ENCODE measurements around the gene RFC1. TPM values are rescaled to one million over a fixed set of nuclear protein-coding genes. Genes with fewer than 3 reads are reported as not detected.

RFC1 gene
- polyA plus RNA-seq, 2 donors: 5.2 to 13.3 TPM

DNA sequence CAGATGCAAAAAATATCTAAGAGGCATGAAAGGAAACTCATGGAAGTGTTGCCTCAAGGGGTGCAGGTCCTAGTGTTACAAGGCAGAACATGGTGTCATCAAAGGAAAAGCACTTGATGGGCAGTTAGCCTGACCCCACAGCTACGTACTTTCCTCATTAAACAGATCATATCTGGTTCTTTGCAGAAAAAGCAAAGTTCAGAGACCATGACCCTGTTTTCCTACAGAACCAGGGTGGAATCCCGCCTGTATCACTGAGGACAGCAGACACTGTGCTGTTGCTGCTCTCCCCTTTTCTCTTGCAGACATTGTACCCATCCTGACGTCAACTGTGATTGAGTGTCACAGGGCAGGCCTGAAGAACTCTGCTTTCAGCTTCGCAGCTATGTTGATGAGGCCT, 91.7 kb downstream of the RFC1 start:
- WGBS, 2 donors: 96 to 97% methylated on average over 4 of the region's 4 CpGs
- H3K36me3 ChIP-seq (ENCODE audit: control insufficient read depth in 2 of 2, insufficient read depth in 2 of 2, low read length in 1 of 2): peaks cover 4 to 18% of the 10 kb centered on the region in 2 donors

DNA sequence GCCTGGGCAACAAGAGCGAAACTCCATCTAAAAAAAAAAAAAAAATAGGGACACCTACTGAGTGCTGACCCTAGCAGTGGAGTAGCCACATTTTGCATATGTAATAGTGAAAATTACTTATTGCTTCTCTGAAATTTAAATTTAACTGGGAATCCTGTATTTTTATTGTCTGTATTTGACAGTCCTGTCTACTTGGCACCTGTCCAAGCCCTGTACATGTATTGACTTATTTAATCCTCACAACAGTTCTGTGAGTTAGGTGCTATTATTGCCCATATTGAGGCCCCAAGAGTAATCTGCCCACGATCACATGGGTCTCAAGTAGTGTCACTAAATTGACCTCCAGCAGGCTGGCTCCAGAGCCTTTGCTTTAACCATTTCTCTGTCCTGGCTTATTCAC, 102.3 kb downstream of the RFC1 start:
- 79 to 82% methylated on average over 2 of the region's 2 CpGs for WGBS, 2 donors
- no peaks in the 10 kb centered on the region for H3K36me3 ChIP-seq (ENCODE audit: control insufficient read depth in 2 of 2, insufficient read depth in 2 of 2, low read length in 1 of 2)
- no peak overlapping the region for H3K4me3 ChIP-seq (ENCODE audit: low read depth in 1 of 2, low read length in 2 of 2)

More for the DNA sequence above, 91.7 kb downstream of the RFC1 start:
- no peak overlapping the region for H3K27ac ChIP-seq (ENCODE audit: low read depth in 2 of 2, low read length in 1 of 2)
- H3K27me3 ChIP-seq (ENCODE audit: control insufficient read depth in 1 of 2, insufficient read depth in 2 of 2, low read length in 2 of 2): no peaks in the 10 kb centered on the region
- H3K4me3 ChIP-seq (ENCODE audit: low read depth in 1 of 2, low read length in 2 of 2): no peak overlapping the region
- H3K4me1 ChIP-seq (ENCODE audit: control insufficient read depth in 2 of 2, insufficient read depth in 2 of 2, low read length in 1 of 2): no peaks in the 10 kb centered on the region
- H3K9me3 ChIP-seq (ENCODE audit: control insufficient read depth in 2 of 2, insufficient read depth in 1 of 2, low read depth in 1 of 2, low read length in 1 of 2): no peaks in the 10 kb centered on the region

DNA sequence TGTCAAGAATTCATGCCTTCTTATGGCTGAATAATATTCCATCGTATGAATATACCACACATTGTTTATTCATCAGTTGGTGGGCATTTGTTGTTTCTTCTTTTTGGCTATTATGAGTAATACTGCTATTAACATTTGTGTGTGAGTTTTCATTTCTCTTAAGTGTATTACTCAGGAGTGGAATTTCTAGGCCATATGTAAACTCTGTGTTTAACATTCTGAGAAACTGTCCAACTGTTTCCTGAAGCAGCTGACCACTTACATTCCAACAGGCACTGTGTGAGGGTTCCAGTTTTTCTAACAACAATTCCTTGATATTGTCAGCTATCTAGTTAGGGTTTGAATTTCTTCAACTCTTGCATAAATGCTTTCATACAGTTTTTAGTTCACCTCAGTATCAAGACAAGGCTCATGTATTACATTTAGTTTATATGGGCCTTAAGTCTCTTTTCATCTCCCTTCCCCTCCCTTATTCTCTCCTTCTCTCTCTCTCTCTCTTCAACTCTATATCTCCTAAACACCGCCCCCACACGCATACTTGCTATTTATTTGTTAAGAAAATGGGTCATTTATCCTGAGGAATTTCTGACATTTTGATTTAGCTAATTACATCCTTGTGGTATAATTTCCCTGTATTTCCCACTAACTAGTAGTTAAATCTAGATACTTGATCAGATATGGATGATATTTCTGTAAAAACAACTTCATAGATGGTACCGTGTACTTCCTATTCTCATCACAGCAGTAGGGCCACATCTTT, 106.4 kb downstream of the RFC1 start:
- Histone ChIP-seq H3K27ac (ENCODE audit: low read depth in 2 of 2, low read length in 1 of 2) (no peak overlapping the region), H3K9me3 (ENCODE audit: control insufficient read depth in 2 of 2, insufficient read depth in 1 of 2, low read depth in 1 of 2, low read length in 1 of 2) (no peaks in the 10 kb centered on the region), H3K27me3 (ENCODE audit: control insufficient read depth in 1 of 2, insufficient read depth in 2 of 2, low read length in 2 of 2) (no peaks in the 10 kb centered on the region), H3K4me3 (ENCODE audit: low read depth in 1 of 2, low read length in 2 of 2) (no peak overlapping the region), H3K36me3 (ENCODE audit: control insufficient read depth in 2 of 2, insufficient read depth in 2 of 2, low read length in 1 of 2) (no peaks in the 10 kb centered on the region), H3K4me1 (ENCODE audit: control insufficient read depth in 2 of 2, insufficient read depth in 2 of 2, low read length in 1 of 2) (no peaks in the 10 kb centered on the region)
- 94 to 95% methylated on average over 4 of the region's 4 CpGs for WGBS, 2 donors

More for the DNA sequence above, 102.3 kb downstream of the RFC1 start:
- Histone ChIP-seq H3K27ac (ENCODE audit: low read depth in 2 of 2, low read length in 1 of 2) (no peak overlapping the region), H3K9me3 (ENCODE audit: control insufficient read depth in 2 of 2, insufficient read depth in 1 of 2, low read depth in 1 of 2, low read length in 1 of 2) (no peaks in the 10 kb centered on the region), H3K4me1 (ENCODE audit: control insufficient read depth in 2 of 2, insufficient read depth in 2 of 2, low read length in 1 of 2) (no peaks in the 10 kb centered on the region), H3K27me3 (ENCODE audit: control insufficient read depth in 1 of 2, insufficient read depth in 2 of 2, low read length in 2 of 2) (no peaks in the 10 kb centered on the region)

DNA sequence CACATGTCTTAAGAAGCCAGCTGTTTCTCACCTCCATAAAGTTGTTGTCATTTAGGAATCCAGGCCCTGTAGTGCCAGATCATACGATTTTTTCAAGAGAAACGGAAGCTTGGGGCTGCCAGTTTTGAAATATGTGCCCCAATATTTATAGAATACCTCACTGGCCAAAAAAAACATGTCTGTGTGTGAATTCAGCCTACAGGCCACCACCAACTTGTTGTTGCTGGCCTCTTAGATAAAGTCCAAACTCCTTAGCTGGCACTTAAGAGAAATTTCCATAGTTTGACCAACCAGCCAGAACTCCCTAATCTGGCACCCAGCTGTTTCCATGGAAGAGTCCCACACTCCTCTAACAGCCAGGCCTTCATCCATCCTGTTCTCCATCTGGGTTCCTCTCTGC, 109.7 kb downstream of the RFC1 start:
- no peaks in the 10 kb centered on the region for H3K36me3 ChIP-seq (ENCODE audit: control insufficient read depth in 2 of 2, insufficient read depth in 2 of 2, low read length in 1 of 2)
- H3K4me3 ChIP-seq (ENCODE audit: low read depth in 1 of 2, low read length in 2 of 2): no peak overlapping the region
- no peak overlapping the region for H3K27ac ChIP-seq (ENCODE audit: low read depth in 2 of 2, low read length in 1 of 2)
- no peaks in the 10 kb centered on the region for H3K4me1 ChIP-seq (ENCODE audit: control insufficient read depth in 2 of 2, insufficient read depth in 2 of 2, low read length in 1 of 2)
- H3K27me3 ChIP-seq (ENCODE audit: control insufficient read depth in 1 of 2, insufficient read depth in 2 of 2, low read length in 2 of 2): no peaks in the 10 kb centered on the region
- no peaks in the 10 kb centered on the region for H3K9me3 ChIP-seq (ENCODE audit: control insufficient read depth in 2 of 2, insufficient read depth in 1 of 2, low read depth in 1 of 2, low read length in 1 of 2)
- WGBS, 2 donors: 64 to 80% methylated on average over 2 of the region's 2 CpGs

DNA sequence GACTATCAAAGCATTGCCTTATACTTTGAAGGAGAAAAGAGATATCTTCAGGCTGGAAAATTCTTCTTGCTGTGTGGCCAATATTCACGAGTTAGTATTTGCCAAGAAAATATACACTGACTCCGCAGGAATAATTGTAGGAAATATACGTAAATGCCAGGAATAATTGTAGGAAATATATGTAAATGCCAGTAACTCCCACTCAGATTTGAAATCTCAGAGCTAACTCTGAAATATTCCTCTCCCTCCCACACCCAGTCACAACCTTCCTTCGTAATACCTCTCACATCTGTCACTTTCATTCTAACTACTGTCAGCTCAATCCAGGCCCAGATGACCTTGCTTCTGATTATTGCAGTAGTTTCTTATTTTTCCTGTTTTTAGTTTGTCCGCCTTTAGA, 110.3 kb downstream of the RFC1 start:
- Histone ChIP-seq H3K9me3 (ENCODE audit: control insufficient read depth in 2 of 2, insufficient read depth in 1 of 2, low read depth in 1 of 2, low read length in 1 of 2) (no peaks in the 10 kb centered on the region), H3K27ac (ENCODE audit: low read depth in 2 of 2, low read length in 1 of 2) (no peak overlapping the region), H3K4me3 (ENCODE audit: low read depth in 1 of 2, low read length in 2 of 2) (no peak overlapping the region), H3K4me1 (ENCODE audit: control insufficient read depth in 2 of 2, insufficient read depth in 2 of 2, low read length in 1 of 2) (no peaks in the 10 kb centered on the region), H3K27me3 (ENCODE audit: control insufficient read depth in 1 of 2, insufficient read depth in 2 of 2, low read length in 2 of 2) (no peaks in the 10 kb centered on the region), H3K36me3 (ENCODE audit: control insufficient read depth in 2 of 2, insufficient read depth in 2 of 2, low read length in 1 of 2) (no peaks in the 10 kb centered on the region)
- 85 to 87% methylated on average over 5 of the region's 5 CpGs for WGBS, 2 donors

DNA sequence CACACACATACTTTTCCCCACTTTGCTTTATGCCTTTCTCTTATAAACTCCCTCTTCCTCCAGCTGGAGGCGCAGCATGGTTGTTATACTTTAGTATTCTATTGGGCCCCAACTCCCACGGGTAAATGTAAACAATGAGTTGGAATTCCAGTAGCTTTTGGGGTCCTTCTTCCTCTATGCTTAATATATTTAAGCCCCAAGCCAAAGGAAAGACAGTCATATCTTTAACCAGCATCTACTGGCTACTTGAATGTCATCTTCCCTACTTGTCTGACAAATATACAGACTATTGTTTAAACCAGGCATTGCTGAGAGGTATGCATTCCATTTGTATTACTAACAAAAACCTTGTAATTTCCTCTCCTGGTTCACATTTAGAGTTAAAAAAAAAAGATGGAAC, 110.9 kb downstream of the RFC1 start:
- no peaks in the 10 kb centered on the region for H3K27me3 ChIP-seq (ENCODE audit: control insufficient read depth in 1 of 2, insufficient read depth in 2 of 2, low read length in 2 of 2)
- WGBS, 2 donors: 54 to 57% methylated on average over 2 of the region's 2 CpGs
- H3K9me3 ChIP-seq (ENCODE audit: control insufficient read depth in 2 of 2, insufficient read depth in 1 of 2, low read depth in 1 of 2, low read length in 1 of 2): no peaks in the 10 kb centered on the region
- H3K36me3 ChIP-seq (ENCODE audit: control insufficient read depth in 2 of 2, insufficient read depth in 2 of 2, low read length in 1 of 2): no peaks in the 10 kb centered on the region
- H3K4me1 ChIP-seq (ENCODE audit: control insufficient read depth in 2 of 2, insufficient read depth in 2 of 2, low read length in 1 of 2): no peaks in the 10 kb centered on the region
- H3K4me3 ChIP-seq (ENCODE audit: low read depth in 1 of 2, low read length in 2 of 2): no peak overlapping the region
- H3K27ac ChIP-seq (ENCODE audit: low read depth in 2 of 2, low read length in 1 of 2): no peak overlapping the region

DNA sequence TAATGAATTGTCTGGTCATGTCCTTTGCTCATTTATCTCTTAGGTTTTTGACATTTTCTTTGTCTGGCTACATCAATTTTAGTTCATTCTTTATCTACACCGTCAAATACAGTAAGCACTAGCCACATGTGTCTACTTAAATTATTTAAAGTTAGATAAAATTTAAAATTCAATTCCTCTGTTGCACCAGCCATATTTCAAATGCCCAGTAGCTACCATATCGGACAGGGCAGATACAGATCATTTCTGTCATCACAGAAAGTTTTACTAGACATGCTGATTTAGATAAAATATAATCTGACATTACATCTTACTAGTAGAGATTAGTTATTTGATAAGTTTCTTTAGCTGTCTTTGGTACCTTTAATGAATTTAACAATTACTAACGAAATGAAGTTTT, 122.7 kb downstream of the RFC1 start:
- no peaks in the 10 kb centered on the region for H3K4me1 ChIP-seq (ENCODE audit: control insufficient read depth in 2 of 2, insufficient read depth in 2 of 2, low read length in 1 of 2)
- H3K4me3 ChIP-seq (ENCODE audit: low read depth in 1 of 2, low read length in 2 of 2): no peak overlapping the region
- no peaks in the 10 kb centered on the region for H3K27me3 ChIP-seq (ENCODE audit: control insufficient read depth in 1 of 2, insufficient read depth in 2 of 2, low read length in 2 of 2)
- WGBS, 2 donors: 89 to 92% methylated on average over 3 of the region's 3 CpGs
- no peaks in the 10 kb centered on the region for H3K9me3 ChIP-seq (ENCODE audit: control insufficient read depth in 2 of 2, insufficient read depth in 1 of 2, low read depth in 1 of 2, low read length in 1 of 2)
- H3K36me3 ChIP-seq (ENCODE audit: control insufficient read depth in 2 of 2, insufficient read depth in 2 of 2, low read length in 1 of 2): no peaks in the 10 kb centered on the region
- no peak overlapping the region for H3K27ac ChIP-seq (ENCODE audit: low read depth in 2 of 2, low read length in 1 of 2)

Other genes with a start within 250 kb of the RFC1 start
- gene WDR19, start 183.8 kb downstream of the RFC1 start, polyA plus RNA-seq: 10 to 100 TPM; 11.1 to 12.4 TPM
- gene KLB, start 40.6 kb upstream of the RFC1 start, polyA plus RNA-seq: under 1 TPM; 0.41 to 0.61 TPM
- 1,000 to 10,000 TPM; 1,586 to 1,928 TPM for gene RPL9, start 92.6 kb upstream of the RFC1 start, polyA plus RNA-seq
- 10 to 100 TPM; 14.2 to 15.2 TPM for gene LIAS, start 92.7 kb upstream of the RFC1 start, polyA plus RNA-seq
- 10 to 100 TPM; 11.8 to 14.7 TPM for gene UGDH, start 161.1 kb upstream of the RFC1 start, polyA plus RNA-seq